ENCODE data around the gene CTNNB1. TPM values are rescaled to one million over a fixed set of nuclear protein-coding genes. Genes with fewer than 3 reads are reported as not detected.

Gene CTNNB1
- total RNA-seq, 1 experiment from 2014 or later = 134 TPM

DNA sequence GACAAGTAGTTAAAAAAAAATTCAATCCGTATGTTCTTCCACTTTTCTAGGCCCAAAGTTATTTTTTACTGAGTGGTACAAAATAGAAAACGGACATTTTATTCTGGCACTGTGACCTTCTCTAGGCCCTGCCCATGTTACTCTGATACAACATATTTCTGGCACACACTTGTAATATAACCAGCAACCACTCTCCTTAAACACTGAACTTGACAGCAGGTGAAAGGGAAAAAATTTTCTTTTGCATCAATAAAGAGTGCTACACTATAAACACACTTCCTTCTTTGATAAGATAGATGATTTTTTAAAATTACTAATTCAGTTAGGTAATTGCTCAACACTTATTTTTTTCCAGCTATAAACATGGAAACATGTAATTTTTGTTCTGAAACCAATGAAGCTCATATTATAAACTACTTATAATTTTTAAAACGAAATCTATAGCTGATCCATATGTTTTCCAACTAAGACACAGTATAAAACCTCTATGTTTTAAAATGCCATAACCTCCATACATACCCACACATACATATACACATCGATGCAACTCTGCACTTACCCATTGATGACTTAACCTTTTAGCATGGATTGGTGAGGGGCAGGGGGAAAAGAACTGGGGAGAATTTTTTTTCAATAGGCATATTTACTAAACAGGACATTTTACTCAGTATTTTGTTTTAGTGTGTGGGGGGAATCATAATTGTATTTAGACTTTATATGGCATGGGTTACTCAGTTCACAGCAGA lies 5.3 kb upstream of the CTNNB1 start:
- DNase-seq (ENCODE audit: low spot score) = no peak
- Histone ChIP-seq H3K4me3 (ENCODE audit: low read depth, low read length, poor library complexity, severe bottlenecking) (no peak overlapping the region), H3K27ac (ENCODE audit: low read depth, low read length, poor library complexity, severe bottlenecking) (no peak overlapping the region), H3K9me3 (ENCODE audit: low read depth, low read length, poor library complexity, severe bottlenecking) (no peaks in the 10 kb centered on the region), H3K27me3 (replicated peaks; ENCODE audit: insufficient read depth, low read depth, low read length, poor library complexity) (peaks cover 13% of the 10 kb centered on the region), H3K4me1 (ENCODE audit: insufficient read depth, low read length, poor library complexity, severe bottlenecking) (no peaks in the 10 kb centered on the region), H3K36me3 (ENCODE audit: insufficient read depth, low read length, poor library complexity, severe bottlenecking) (no peaks in the 10 kb centered on the region)
- no TSS peak for BruUV-seq (replicated peaks)
- TF ChIP-seq, protein P1, sequence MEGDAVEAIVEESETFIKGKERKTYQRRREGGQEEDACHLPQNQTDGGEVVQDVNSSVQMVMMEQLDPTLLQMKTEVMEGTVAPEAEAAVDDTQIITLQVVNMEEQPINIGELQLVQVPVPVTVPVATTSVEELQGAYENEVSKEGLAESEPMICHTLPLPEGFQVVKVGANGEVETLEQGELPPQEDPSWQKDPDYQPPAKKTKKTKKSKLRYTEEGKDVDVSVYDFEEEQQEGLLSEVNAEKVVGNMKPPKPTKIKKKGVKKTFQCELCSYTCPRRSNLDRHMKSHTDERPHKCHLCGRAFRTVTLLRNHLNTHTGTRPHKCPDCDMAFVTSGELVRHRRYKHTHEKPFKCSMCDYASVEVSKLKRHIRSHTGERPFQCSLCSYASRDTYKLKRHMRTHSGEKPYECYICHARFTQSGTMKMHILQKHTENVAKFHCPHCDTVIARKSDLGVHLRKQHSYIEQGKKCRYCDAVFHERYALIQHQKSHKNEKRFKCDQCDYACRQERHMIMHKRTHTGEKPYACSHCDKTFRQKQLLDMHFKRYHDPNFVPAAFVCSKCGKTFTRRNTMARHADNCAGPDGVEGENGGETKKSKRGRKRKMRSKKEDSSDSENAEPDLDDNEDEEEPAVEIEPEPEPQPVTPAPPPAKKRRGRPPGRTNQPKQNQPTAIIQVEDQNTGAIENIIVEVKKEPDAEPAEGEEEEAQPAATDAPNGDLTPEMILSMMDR (conservative IDR thresholded peaks at IDR 0.05; ENCODE audit: low read depth, low read length) = no peak
- no peak for TF ChIP-seq EZH2 (IDR thresholded peaks at IDR 0.05; ENCODE audit: borderline replicate concordance, low read depth, low read length, poor library complexity, severe bottlenecking)
- intact Hi-C loops (cut with micrococcal nuclease; ENCODE audit: unreplicated experiment) = no loop called here
- POLR2A ChIA-PET (ENCODE audit: low non-redundant PET) = no interaction called here
- CTCF ChIA-PET = no interaction called here

DNA sequence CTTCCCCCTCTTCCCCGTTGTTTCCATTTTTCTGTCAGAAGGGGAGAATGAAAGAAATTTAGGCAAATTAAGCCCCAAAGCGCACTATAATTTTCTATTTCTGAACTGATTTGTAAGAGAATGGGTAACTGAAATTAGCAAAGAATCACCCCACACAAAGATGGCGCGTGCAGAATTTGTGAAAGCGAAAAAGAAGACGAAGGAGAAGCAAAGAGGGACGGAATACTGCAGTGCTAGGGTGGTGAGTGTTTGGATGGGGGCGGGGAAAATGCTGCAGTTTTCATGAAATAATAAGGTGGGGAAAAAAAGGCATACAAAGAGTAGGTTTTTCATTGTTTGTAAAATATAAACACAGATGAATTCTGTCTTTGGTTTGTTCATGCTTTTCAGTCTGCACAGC lies 4.6 kb upstream of the CTNNB1 start:
- no TSS peak for BruUV-seq (replicated peaks)
- ChIA-PET POLR2A (ENCODE audit: low non-redundant PET) (no interaction called here), CTCF (no interaction called here)
- Histone ChIP-seq H3K9me3 (ENCODE audit: low read depth, low read length, poor library complexity, severe bottlenecking) (no peaks in the 10 kb centered on the region), H3K27ac (ENCODE audit: low read depth, low read length, poor library complexity, severe bottlenecking) (no peak overlapping the region), H3K36me3 (ENCODE audit: insufficient read depth, low read length, poor library complexity, severe bottlenecking) (no peaks in the 10 kb centered on the region), H3K4me3 (ENCODE audit: low read depth, low read length, poor library complexity, severe bottlenecking) (no peak overlapping the region), H3K4me1 (ENCODE audit: insufficient read depth, low read length, poor library complexity, severe bottlenecking) (no peaks in the 10 kb centered on the region), H3K27me3 (replicated peaks; ENCODE audit: insufficient read depth, low read depth, low read length, poor library complexity) (peaks cover 13% of the 10 kb centered on the region)
- TF ChIP-seq, protein P1 (conservative IDR thresholded peaks at IDR 0.05; ENCODE audit: low read depth, low read length) = no peak
- no peak for TF ChIP-seq EZH2 (IDR thresholded peaks at IDR 0.05; ENCODE audit: borderline replicate concordance, low read depth, low read length, poor library complexity, severe bottlenecking)
- intact Hi-C loops (cut with micrococcal nuclease; ENCODE audit: unreplicated experiment) = no loop called here
- DNase-seq (ENCODE audit: low spot score) = no peak

- TF ChIP-seq, protein P1 (conservative IDR thresholded peaks at IDR 0.05; ENCODE audit: low read depth, low read length) = no peak
- TF ChIP-seq EZH2 (IDR thresholded peaks at IDR 0.05; ENCODE audit: borderline replicate concordance, low read depth, low read length, poor library complexity, severe bottlenecking) = no peak
- H3K9me3 ChIP-seq (ENCODE audit: low read depth, low read length, poor library complexity, severe bottlenecking) = no peaks in the 10 kb centered on the region
- no TSS peak for BruUV-seq (replicated peaks)
- peaks cover 13% of the 10 kb centered on the region for H3K27me3 ChIP-seq (replicated peaks; ENCODE audit: insufficient read depth, low read depth, low read length, poor library complexity)
- no peak for DNase-seq (ENCODE audit: low spot score)
- no peak overlapping the region for H3K27ac ChIP-seq (ENCODE audit: low read depth, low read length, poor library complexity, severe bottlenecking)
- intact Hi-C loops (cut with micrococcal nuclease; ENCODE audit: unreplicated experiment) = no loop called here
- H3K4me1 ChIP-seq (ENCODE audit: insufficient read depth, low read length, poor library complexity, severe bottlenecking) = no peaks in the 10 kb centered on the region
- H3K36me3 ChIP-seq (ENCODE audit: insufficient read depth, low read length, poor library complexity, severe bottlenecking) = no peaks in the 10 kb centered on the region
- POLR2A ChIA-PET (ENCODE audit: low non-redundant PET) = no interaction called here
- CTCF ChIA-PET = no interaction called here
- H3K4me3 ChIP-seq (ENCODE audit: low read depth, low read length, poor library complexity, severe bottlenecking) = no peak overlapping the region
These were observed 3.4 kb upstream of the CTNNB1 start for GRCh38 chr3:41195946-41196345.
